Measurements from ENCODE around the gene C22orf15. TPM values are rescaled to one million over a fixed set of nuclear protein-coding genes. Genes with fewer than 3 reads are reported as not detected.
A peak's percentile ranks its signal among the peaks of the same experiment; 100 is the strongest.

Gene C22orf15
- total RNA-seq, 1 experiment from 2014 or later: not detected

- no TSS peak for BruUV-seq (replicated peaks)
- H3K27me3 ChIP-seq (ENCODE audit: insufficient read depth, low read depth): no peaks in the 10 kb centered on the region
- TF ChIP-seq, protein P1, sequence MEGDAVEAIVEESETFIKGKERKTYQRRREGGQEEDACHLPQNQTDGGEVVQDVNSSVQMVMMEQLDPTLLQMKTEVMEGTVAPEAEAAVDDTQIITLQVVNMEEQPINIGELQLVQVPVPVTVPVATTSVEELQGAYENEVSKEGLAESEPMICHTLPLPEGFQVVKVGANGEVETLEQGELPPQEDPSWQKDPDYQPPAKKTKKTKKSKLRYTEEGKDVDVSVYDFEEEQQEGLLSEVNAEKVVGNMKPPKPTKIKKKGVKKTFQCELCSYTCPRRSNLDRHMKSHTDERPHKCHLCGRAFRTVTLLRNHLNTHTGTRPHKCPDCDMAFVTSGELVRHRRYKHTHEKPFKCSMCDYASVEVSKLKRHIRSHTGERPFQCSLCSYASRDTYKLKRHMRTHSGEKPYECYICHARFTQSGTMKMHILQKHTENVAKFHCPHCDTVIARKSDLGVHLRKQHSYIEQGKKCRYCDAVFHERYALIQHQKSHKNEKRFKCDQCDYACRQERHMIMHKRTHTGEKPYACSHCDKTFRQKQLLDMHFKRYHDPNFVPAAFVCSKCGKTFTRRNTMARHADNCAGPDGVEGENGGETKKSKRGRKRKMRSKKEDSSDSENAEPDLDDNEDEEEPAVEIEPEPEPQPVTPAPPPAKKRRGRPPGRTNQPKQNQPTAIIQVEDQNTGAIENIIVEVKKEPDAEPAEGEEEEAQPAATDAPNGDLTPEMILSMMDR (conservative IDR thresholded peaks at IDR 0.05): no peak
- TF ChIP-seq EZH2 (IDR thresholded peaks at IDR 0.05; ENCODE audit: low read depth): no peak
- no peak overlapping the region for H3K4me3 ChIP-seq
- no peak for DNase-seq
- H3K9me3 ChIP-seq (ENCODE audit: insufficient read depth, low read depth): no peaks in the 10 kb centered on the region
- intact Hi-C loops (cut with micrococcal nuclease; ENCODE audit: unreplicated experiment): no loop called here
- peaks cover 21% of the 10 kb centered on the region for H3K4me1 ChIP-seq (replicated peaks; ENCODE audit: insufficient read depth)
- peaks cover 51% of the 10 kb centered on the region for H3K79me2 ChIP-seq (ENCODE audit: low read depth)
- no peak overlapping the region for H2AFZ ChIP-seq
- POLR2A ChIA-PET (ENCODE audit: unreplicated experiment): interaction anchor here (0.8 kb wide), 1 partner anchor 15 kb away, joined by 5 read pairs; no protein-coding TSS in a partner anchor
- H3K27ac ChIP-seq: no peak overlapping the region
- 0 out of 2 replicates have a peak, but pooled peaks cover 5% of the 10 kb centered on the region for H3K36me3 ChIP-seq (ENCODE audit: low read depth)
- H3F3A ChIP-seq (ENCODE audit: insufficient read depth, low read depth): no peaks in the 10 kb centered on the region
- peak overlapping the region; percentile 89 for H3K4me2 ChIP-seq
- H4K20me1 ChIP-seq (ENCODE audit: insufficient read depth): peaks cover 52% of the 10 kb centered on the region
- H3K9me2 ChIP-seq (ENCODE audit: insufficient read depth): no peaks in the 10 kb centered on the region
- CTCF ChIA-PET: interaction anchor here (0.6 kb wide), 1 partner anchor 259 kb away, joined by 14 read pairs; no protein-coding TSS in a partner anchor
Observed at GRCh38 chr22:23789121-23789520, 26.3 kb downstream of the C22orf15 start.

DNA sequence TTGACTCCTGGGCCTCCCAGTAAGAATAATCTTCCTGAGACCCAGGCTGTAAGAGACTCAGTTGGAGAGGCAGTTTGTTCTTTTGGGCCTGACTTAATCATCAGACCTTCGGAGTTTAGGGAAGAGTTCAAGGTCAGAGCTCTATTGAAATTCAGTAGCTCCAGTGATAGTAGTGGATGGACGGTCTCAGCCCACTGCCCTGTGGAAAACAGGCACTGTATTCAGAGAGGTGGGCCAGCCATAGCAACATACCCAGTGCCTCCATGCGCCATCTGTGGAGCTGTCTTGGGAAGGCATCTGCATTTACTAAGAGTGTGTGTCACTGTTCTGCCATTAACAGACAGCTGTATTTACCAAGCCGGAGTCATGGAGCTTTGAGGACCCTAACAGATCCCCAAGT lies 26.8 kb downstream of the C22orf15 start:
- no peaks in the 10 kb centered on the region for H3K9me2 ChIP-seq (ENCODE audit: insufficient read depth)
- no peak overlapping the region for H3K4me3 ChIP-seq
- TF ChIP-seq, protein P1 (conservative IDR thresholded peaks at IDR 0.05): no peak
- TF ChIP-seq EZH2 (IDR thresholded peaks at IDR 0.05; ENCODE audit: low read depth): no peak
- H3K9me3 ChIP-seq (ENCODE audit: insufficient read depth, low read depth): no peaks in the 10 kb centered on the region
- H3F3A ChIP-seq (ENCODE audit: insufficient read depth, low read depth): no peaks in the 10 kb centered on the region
- peaks cover 52% of the 10 kb centered on the region for H4K20me1 ChIP-seq (ENCODE audit: insufficient read depth)
- POLR2A ChIA-PET (ENCODE audit: unreplicated experiment): interaction anchor here (0.8 kb wide), 1 partner anchor 15 kb away, joined by 5 read pairs; no protein-coding TSS in a partner anchor
- no peak for DNase-seq
- no peaks in the 10 kb centered on the region for H3K27me3 ChIP-seq (ENCODE audit: insufficient read depth, low read depth)
- no TSS peak for BruUV-seq (replicated peaks)
- intact Hi-C loops (cut with micrococcal nuclease; ENCODE audit: unreplicated experiment): no loop called here
- no peak overlapping the region for H2AFZ ChIP-seq
- H3K79me2 ChIP-seq (ENCODE audit: low read depth): peaks cover 51% of the 10 kb centered on the region
- CTCF ChIA-PET: no interaction called here
- H3K36me3 ChIP-seq (ENCODE audit: low read depth): peaks cover 5% of the 10 kb centered on the region; the same call in 1 of the 2 replicates
- no peak overlapping the region for H3K27ac ChIP-seq
- H3K4me2 ChIP-seq: peak overlapping the region; percentile 89; the same call in 1 of the 2 replicates
- peaks cover 21% of the 10 kb centered on the region for H3K4me1 ChIP-seq (replicated peaks; ENCODE audit: insufficient read depth)

DNA sequence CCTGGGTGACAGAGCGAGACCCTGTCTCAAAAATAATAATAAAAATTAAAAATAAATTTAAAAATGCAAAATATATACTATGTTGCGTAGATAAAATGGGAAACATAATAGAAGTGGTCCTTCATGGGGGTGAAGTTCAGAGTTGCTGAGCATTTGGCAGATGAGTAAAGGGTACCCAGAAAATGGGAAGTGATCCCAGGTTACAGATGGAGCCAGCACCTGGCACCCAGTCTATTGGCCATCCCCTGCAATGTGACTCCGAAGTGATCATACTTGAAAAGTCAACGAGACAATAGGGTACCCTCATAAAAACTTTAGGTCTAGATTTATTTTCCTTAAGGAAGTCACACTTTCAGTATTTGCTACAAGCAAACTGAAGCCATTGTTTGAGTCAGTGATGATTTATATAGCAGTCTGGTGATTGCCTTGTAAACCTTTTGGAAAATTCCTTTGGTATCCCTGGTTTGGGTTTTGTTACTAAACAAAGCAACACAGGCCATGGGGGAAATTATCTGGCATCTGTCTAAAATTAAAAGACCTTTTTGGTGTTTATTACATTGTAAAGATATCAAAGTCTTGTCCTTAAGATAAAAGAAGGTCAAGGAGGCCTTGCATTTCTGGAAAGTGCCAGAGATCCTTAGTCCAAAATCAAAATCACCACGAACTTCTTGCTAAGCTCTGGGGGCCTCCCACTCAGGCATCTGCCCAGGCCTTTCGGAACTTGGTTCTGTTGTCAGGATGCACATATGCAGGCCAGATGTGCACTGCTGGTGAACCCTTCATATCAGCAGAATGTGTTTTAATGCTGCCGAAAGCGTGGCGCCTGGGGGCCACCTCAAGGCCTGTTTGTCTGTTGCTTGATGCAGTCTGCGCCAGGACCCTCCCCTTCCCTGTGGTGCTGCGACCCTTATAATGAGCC lies 28.3 kb downstream of the C22orf15 start:
- no peak overlapping the region for H3K4me3 ChIP-seq
- H3K4me1 ChIP-seq (replicated peaks; ENCODE audit: insufficient read depth): peaks cover 21% of the 10 kb centered on the region
- no peak overlapping the region for H3K27ac ChIP-seq
- no peaks in the 10 kb centered on the region for H3K9me2 ChIP-seq (ENCODE audit: insufficient read depth)
- POLR2A ChIA-PET (ENCODE audit: unreplicated experiment): no interaction called here
- no peaks in the 10 kb centered on the region for H3K27me3 ChIP-seq (ENCODE audit: insufficient read depth, low read depth)
- no peaks in the 10 kb centered on the region for H3F3A ChIP-seq (ENCODE audit: insufficient read depth, low read depth)
- no peaks in the 10 kb centered on the region for H3K9me3 ChIP-seq (ENCODE audit: insufficient read depth, low read depth)
- peaks cover 5% of the 10 kb centered on the region; the same call in 1 of the 2 replicates for H3K36me3 ChIP-seq (ENCODE audit: low read depth)
- no peak overlapping the region for H2AFZ ChIP-seq
- H3K79me2 ChIP-seq (ENCODE audit: low read depth): peaks cover 51% of the 10 kb centered on the region
- H3K4me2 ChIP-seq: no peak overlapping the region
- TF ChIP-seq, protein P1 (conservative IDR thresholded peaks at IDR 0.05): no peak
- no peak for TF ChIP-seq EZH2 (IDR thresholded peaks at IDR 0.05; ENCODE audit: low read depth)
- H4K20me1 ChIP-seq (ENCODE audit: insufficient read depth): peaks cover 52% of the 10 kb centered on the region
- CTCF ChIA-PET: no interaction called here
- no peak for DNase-seq
- intact Hi-C loops (cut with micrococcal nuclease; ENCODE audit: unreplicated experiment): no loop called here
- BruUV-seq (replicated peaks): no TSS peak
